Measurements from ENCODE around the gene OR5AC2. TPM values are rescaled to one million over a fixed set of nuclear protein-coding genes. Genes with fewer than 3 reads are reported as not detected.

OR5AC2 gene
- total RNA-seq, 4 donors from 2014 or later, result not detected

GRCh38 chr3:98048586-98048985 is 38.4 kb upstream of the OR5AC2 start:
- no peak overlapping the region for H3K4me3 ChIP-seq
- H3K27me3 ChIP-seq, result no peaks in the 10 kb centered on the region
- no peak overlapping the region for H3K27ac ChIP-seq
- no peak for DNase-seq (ENCODE audit: low spot score in 2 of 2)
- H3K4me1 ChIP-seq, result no peaks in the 10 kb centered on the region
- H3K9me3 ChIP-seq, result no peaks in the 10 kb centered on the region
- no peak for TF ChIP-seq POLR2A (IDR thresholded peaks at IDR 0.05)
- no peak for TF ChIP-seq EP300 (IDR thresholded peaks at IDR 0.05)
- TF ChIP-seq, protein P1, sequence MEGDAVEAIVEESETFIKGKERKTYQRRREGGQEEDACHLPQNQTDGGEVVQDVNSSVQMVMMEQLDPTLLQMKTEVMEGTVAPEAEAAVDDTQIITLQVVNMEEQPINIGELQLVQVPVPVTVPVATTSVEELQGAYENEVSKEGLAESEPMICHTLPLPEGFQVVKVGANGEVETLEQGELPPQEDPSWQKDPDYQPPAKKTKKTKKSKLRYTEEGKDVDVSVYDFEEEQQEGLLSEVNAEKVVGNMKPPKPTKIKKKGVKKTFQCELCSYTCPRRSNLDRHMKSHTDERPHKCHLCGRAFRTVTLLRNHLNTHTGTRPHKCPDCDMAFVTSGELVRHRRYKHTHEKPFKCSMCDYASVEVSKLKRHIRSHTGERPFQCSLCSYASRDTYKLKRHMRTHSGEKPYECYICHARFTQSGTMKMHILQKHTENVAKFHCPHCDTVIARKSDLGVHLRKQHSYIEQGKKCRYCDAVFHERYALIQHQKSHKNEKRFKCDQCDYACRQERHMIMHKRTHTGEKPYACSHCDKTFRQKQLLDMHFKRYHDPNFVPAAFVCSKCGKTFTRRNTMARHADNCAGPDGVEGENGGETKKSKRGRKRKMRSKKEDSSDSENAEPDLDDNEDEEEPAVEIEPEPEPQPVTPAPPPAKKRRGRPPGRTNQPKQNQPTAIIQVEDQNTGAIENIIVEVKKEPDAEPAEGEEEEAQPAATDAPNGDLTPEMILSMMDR (IDR thresholded peaks at IDR 0.05), result no peak
- H3K36me3 ChIP-seq, result no peaks in the 10 kb centered on the region
- 44 to 58% methylated on average over 1 of the region's 1 CpG for WGBS, 2 donors

DNA sequence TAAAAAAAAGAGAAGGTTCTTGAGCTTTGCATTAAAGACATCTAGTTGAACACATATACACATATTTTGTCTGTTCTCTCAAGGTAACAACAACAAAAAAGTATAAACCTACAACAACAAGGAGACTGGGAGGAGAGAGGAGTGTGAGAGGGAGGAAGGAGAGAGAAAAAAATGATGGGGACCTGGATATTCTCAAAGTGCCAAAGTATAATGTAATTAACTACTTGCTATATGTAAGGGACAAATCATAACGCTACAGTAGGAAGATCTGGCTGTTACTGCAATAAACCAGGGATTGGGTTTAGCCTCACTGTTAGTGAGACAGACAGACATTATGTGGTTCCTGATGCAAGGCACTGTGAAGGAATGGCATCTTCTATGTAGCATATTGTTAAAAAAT is 37.7 kb upstream of the OR5AC2 start:
- no peak for DNase-seq (ENCODE audit: low spot score in 2 of 2)
- Histone ChIP-seq H3K4me1 (no peaks in the 10 kb centered on the region), H3K36me3 (no peaks in the 10 kb centered on the region), H3K27me3 (no peaks in the 10 kb centered on the region), H3K27ac (no peak overlapping the region), H3K9me3 (no peaks in the 10 kb centered on the region), H3K4me3 (no peak overlapping the region)
- TF ChIP-seq POLR2A (IDR thresholded peaks at IDR 0.05), result no peak
- TF ChIP-seq, protein P1 (IDR thresholded peaks at IDR 0.05), result no peak
- TF ChIP-seq EP300 (IDR thresholded peaks at IDR 0.05), result no peak
- 74 to 75% methylated on average over 1 of the region's 1 CpG for WGBS, 2 donors

- Histone ChIP-seq H3K4me1 (no peaks in the 10 kb centered on the region), H3K36me3 (no peaks in the 10 kb centered on the region)
Observed at GRCh38 chr3:98056035-98056434, 30.9 kb upstream of the OR5AC2 start.

GRCh38 chr3:98057631-98058030 is 29.3 kb upstream of the OR5AC2 start:
- H3K4me3 ChIP-seq, result no peak overlapping the region

More at GRCh38 chr3:98056035-98056434, 30.9 kb upstream of the OR5AC2 start:
- Histone ChIP-seq H3K4me3 (no peak overlapping the region), H3K9me3 (no peaks in the 10 kb centered on the region), H3K27ac (no peak overlapping the region), H3K27me3 (no peaks in the 10 kb centered on the region)
- no peak for DNase-seq (ENCODE audit: low spot score in 2 of 2)
- TF ChIP-seq POLR2A (IDR thresholded peaks at IDR 0.05) (no peak), EP300 (IDR thresholded peaks at IDR 0.05) (no peak)
- TF ChIP-seq, protein P1 (IDR thresholded peaks at IDR 0.05), result no peak

GRCh38 chr3:98058244-98058960 is 28.6 kb upstream of the OR5AC2 start:
- Histone ChIP-seq H3K9me3 (no peaks in the 10 kb centered on the region), H3K4me3 (no peak overlapping the region), H3K4me1 (no peaks in the 10 kb centered on the region), H3K36me3 (no peaks in the 10 kb centered on the region), H3K27me3 (no peaks in the 10 kb centered on the region), H3K27ac (no peak overlapping the region)
- 49 to 51% methylated on average over 7 of the region's 7 CpGs for WGBS, 2 donors
- TF ChIP-seq EP300 (IDR thresholded peaks at IDR 0.05) (no peak), POLR2A (IDR thresholded peaks at IDR 0.05) (no peak)
- TF ChIP-seq, protein P1 (IDR thresholded peaks at IDR 0.05), result no peak
- DNase-seq (ENCODE audit: low spot score in 2 of 2), result no peak

More at GRCh38 chr3:98057631-98058030, 29.3 kb upstream of the OR5AC2 start:
- no peak overlapping the region for H3K27ac ChIP-seq
- TF ChIP-seq POLR2A (IDR thresholded peaks at IDR 0.05) (no peak), EP300 (IDR thresholded peaks at IDR 0.05) (no peak)
- TF ChIP-seq, protein P1 (IDR thresholded peaks at IDR 0.05), result no peak
- no peaks in the 10 kb centered on the region for H3K36me3 ChIP-seq
- WGBS, 2 donors, result 93 to 94% methylated on average over 1 of the region's 1 CpG
- H3K27me3 ChIP-seq, result no peaks in the 10 kb centered on the region
- H3K9me3 ChIP-seq, result no peaks in the 10 kb centered on the region
- H3K4me1 ChIP-seq, result no peaks in the 10 kb centered on the region
- DNase-seq (ENCODE audit: low spot score in 2 of 2), result no peak
